Heart left ventricle (tissue), 13 donors: ENCODE results near the gene PTPRU.

Source experiments
- POLR2A ChIP-seq, 2 donors: fragments of 450-650 bp; IDR thresholded peaks; one replicate each; pipeline ENCODE4 v1.6.1; 2017; ENCODE audit warnings: antibody characterized with exemption in 2 of 2, mild to moderate bottlenecking in 2 of 2, moderate library complexity in 2 of 2
- TF ChIP-seq, protein P1 (sequence below), 12 donors: fragments of 200-600 bp; sonication (generic) in 4 of 12; IDR thresholded peaks; one replicate each; pipeline versions ENCODE4 v1.5.0 to v1.8.0; 2018 to 2022; ENCODE audit warnings: antibody characterized with exemption in 12 of 12, mild to moderate bottlenecking in 5 of 12
- donor health status: ischemic (EF 13 %, LVEDD 7.1; RV severe dilation, severe dysfunction).
- donor health status: DM: no; HTN: yes; CAD: no.
- donor health status: DM: no; HTN: no; CAD: no.
- donor health status: ischemic (EF 25% LVEDD 6.9; RV normal size, moderate dysfunction).
- donor health status: ischemic (EF 25% LVEDD 5.7; RV mildly dilated, moderate dysfunction).
- donor health status: ischemic (EF 35%, LVEDD 5.7; RV mildly dilated, moderate dysfunction).
- donor health status: nonischemic (EF 11% LVEDD 7.7; RV severe dilation, severe dysfunction).
- donor health status: DM: yes; HTN: yes; CAD: no.
- donor health status: PGD.
- donor health status: ischemic (EF 29% LVEDD 5.4; RV normal size, mild dysfunction).
- donor health status: nonischemic (EF 23%, LVEDD 6.1; RV moderate dilation, normal function).

- TF ChIP-seq, protein P1, sequence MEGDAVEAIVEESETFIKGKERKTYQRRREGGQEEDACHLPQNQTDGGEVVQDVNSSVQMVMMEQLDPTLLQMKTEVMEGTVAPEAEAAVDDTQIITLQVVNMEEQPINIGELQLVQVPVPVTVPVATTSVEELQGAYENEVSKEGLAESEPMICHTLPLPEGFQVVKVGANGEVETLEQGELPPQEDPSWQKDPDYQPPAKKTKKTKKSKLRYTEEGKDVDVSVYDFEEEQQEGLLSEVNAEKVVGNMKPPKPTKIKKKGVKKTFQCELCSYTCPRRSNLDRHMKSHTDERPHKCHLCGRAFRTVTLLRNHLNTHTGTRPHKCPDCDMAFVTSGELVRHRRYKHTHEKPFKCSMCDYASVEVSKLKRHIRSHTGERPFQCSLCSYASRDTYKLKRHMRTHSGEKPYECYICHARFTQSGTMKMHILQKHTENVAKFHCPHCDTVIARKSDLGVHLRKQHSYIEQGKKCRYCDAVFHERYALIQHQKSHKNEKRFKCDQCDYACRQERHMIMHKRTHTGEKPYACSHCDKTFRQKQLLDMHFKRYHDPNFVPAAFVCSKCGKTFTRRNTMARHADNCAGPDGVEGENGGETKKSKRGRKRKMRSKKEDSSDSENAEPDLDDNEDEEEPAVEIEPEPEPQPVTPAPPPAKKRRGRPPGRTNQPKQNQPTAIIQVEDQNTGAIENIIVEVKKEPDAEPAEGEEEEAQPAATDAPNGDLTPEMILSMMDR (IDR thresholded peaks at IDR 0.05): no peak
- no peak for TF ChIP-seq POLR2A (IDR thresholded peaks at IDR 0.05)
Observed at GRCh38 chr1:29282924-29283803, 46.8 kb downstream of the PTPRU start.
